Measurements from ENCODE around the gene ARV1. TPM values are rescaled to one million over a fixed set of nuclear protein-coding genes. Genes with fewer than 3 reads are reported as not detected.

The ARV1 gene
- total RNA-seq, 2 experiments from 2014 or later, result 15.2 to 15.3 TPM

- ChIA-PET POLR2A (interaction anchor here (1.8 kb wide), 1 partner anchor 11 kb away, joined by 5 read pairs; no protein-coding TSS in a partner anchor), CTCF (interaction anchor here (1.3 to 2.4 kb wide), 3 partner anchors 14 to 53 kb away, joined by 3 to 6 read pairs (median 4); no protein-coding TSS in a partner anchor)
- H3K36me3 Mint-ChIP-seq (ENCODE audit: low read depth), result peaks cover 10% of the 10 kb centered on the region
- H3K27ac Mint-ChIP-seq, result peak overlapping the region; percentile 30
- ATAC-seq (peak; percentile 53), DNase-seq (peak; percentile 58)
- peaks cover 32% of the 10 kb centered on the region for H3K4me1 Mint-ChIP-seq (ENCODE audit: low read depth)
- peaks cover 2% of the 10 kb centered on the region for H3K27me3 Mint-ChIP-seq
- H3K9me3 Mint-ChIP-seq, result no peaks in the 10 kb centered on the region
- H3K4me3 Mint-ChIP-seq, result peak overlapping the region; percentile 79
- TF ChIP-seq, protein P1, sequence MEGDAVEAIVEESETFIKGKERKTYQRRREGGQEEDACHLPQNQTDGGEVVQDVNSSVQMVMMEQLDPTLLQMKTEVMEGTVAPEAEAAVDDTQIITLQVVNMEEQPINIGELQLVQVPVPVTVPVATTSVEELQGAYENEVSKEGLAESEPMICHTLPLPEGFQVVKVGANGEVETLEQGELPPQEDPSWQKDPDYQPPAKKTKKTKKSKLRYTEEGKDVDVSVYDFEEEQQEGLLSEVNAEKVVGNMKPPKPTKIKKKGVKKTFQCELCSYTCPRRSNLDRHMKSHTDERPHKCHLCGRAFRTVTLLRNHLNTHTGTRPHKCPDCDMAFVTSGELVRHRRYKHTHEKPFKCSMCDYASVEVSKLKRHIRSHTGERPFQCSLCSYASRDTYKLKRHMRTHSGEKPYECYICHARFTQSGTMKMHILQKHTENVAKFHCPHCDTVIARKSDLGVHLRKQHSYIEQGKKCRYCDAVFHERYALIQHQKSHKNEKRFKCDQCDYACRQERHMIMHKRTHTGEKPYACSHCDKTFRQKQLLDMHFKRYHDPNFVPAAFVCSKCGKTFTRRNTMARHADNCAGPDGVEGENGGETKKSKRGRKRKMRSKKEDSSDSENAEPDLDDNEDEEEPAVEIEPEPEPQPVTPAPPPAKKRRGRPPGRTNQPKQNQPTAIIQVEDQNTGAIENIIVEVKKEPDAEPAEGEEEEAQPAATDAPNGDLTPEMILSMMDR (IDR thresholded peaks at IDR 0.05), result no peak
- intact Hi-C loops (cut with micrococcal nuclease), result loop anchor here (10.0 kb wide), 1 partner anchor 175 kb away; no protein-coding TSS in a partner anchor
These were observed 60.5 kb downstream of the ARV1 start for GRCh38 chr1:231039161-231040018.

- H3K4me3 Mint-ChIP-seq, result peak within 1 kb of the TSS; percentile 79
- DNase-seq (peak; percentile 73), ATAC-seq (peak; percentile 79)
- TF ChIP-seq, protein P1 (IDR thresholded peaks at IDR 0.05), result no peak
- POLR2A ChIA-PET, result interaction anchor here (1.0 to 1.1 kb wide), 2 partner anchors 10 to 46 kb away, joined by 3 read pairs; no protein-coding TSS in a partner anchor
- H3K27ac Mint-ChIP-seq, result peak within 1 kb of the TSS; percentile 57
- peaks cover 2% of the 10 kb centered on the region for H3K27me3 Mint-ChIP-seq
- H3K36me3 Mint-ChIP-seq (ENCODE audit: low read depth), result peaks cover 10% of the 10 kb centered on the region
- H3K4me1 Mint-ChIP-seq (ENCODE audit: low read depth), result peaks cover 34% of the 10 kb centered on the region
- peaks cover 3% of the 10 kb centered on the region for H3K9me3 Mint-ChIP-seq
- intact Hi-C loops (cut with micrococcal nuclease), result no loop called here
- CTCF ChIA-PET, result interaction anchor here (1.3 to 2.4 kb wide), 3 partner anchors 13 to 171 kb away, joined by 4 to 6 read pairs (median 6); no protein-coding TSS in a partner anchor
These were observed 61.3 kb downstream of the ARV1 start, which contains the start of gene FAM89A for GRCh38 chr1:231040019-231040799. FAM89A (minus strand) TSS chr1:231040254; CDS start chr1:231040211, 43 bp downstream.

DNA sequence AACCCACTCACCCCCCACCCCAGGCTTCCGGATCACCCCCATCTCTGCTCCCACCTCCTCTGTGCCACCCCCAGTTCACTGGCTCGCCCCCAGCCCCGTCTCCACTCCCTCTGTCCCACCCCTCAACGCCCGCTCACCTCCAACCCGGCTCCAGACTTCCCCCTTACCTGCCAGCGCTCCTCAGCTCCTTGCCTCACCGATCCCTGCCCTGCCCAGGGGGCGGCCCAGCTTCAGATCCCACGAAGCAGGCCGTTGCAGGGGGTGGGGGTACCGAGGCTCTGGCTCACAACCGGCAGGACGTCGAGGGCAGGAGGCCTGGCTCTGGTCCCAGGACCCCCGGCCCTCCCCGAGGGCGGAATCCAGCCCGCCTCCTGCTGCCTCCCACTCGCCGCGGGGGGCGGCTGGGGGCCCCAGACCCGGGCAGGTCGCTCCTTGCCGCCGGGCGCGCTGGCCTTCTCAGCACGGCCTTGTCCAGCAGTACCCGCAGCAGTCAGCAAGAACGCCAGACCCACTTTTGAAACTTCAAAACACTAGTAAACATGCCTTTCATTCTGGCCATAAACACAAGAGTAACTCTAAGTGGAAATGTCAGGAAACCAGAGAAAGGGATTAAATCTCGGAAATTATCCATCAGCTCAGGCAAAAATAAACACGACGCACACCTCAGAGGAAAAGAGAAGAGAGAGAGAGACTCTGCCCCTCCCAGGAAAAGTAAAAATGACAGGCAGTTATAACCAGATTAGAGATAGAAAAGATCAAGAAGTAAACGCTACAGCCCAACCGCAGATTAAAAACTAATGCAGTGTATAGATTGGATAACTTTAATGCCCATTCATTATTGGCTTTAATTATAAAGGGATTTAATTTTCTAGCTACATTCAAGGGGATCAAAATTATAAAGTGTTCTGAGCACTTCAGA is 62.2 kb downstream of the ARV1 start:
- H3K4me1 Mint-ChIP-seq (ENCODE audit: low read depth), result peaks cover 37% of the 10 kb centered on the region
- peaks cover 10% of the 10 kb centered on the region for H3K36me3 Mint-ChIP-seq (ENCODE audit: low read depth)
- TF ChIP-seq, protein P1 (IDR thresholded peaks at IDR 0.05), result no peak
- peak overlapping the region; percentile 71 for H3K4me3 Mint-ChIP-seq
- no peak overlapping the region for H3K27ac Mint-ChIP-seq
- ATAC-seq, result no peak
- ChIA-PET POLR2A (interaction anchor here (1.0 to 1.1 kb wide), 2 partner anchors 11 to 47 kb away, joined by 3 read pairs; no protein-coding TSS in a partner anchor), CTCF (interaction anchor here (1.3 to 2.4 kb wide), 3 partner anchors 12 to 170 kb away, joined by 4 to 6 read pairs (median 6); no protein-coding TSS in a partner anchor)
- DNase-seq, result no peak
- H3K9me3 Mint-ChIP-seq, result peaks cover 3% of the 10 kb centered on the region
- intact Hi-C loops (cut with micrococcal nuclease), result no loop called here
- H3K27me3 Mint-ChIP-seq, result peaks cover 4% of the 10 kb centered on the region

- peaks cover 3% of the 10 kb centered on the region for H3K9me3 Mint-ChIP-seq
- ChIA-PET POLR2A (no interaction called here), CTCF (interaction anchor here (1.4 to 2.4 kb wide), 2 partner anchors 51 to 169 kb away, joined by 6 read pairs; no protein-coding TSS in a partner anchor)
- intact Hi-C loops (cut with micrococcal nuclease), result no loop called here
- peaks cover 30% of the 10 kb centered on the region for H3K4me1 Mint-ChIP-seq (ENCODE audit: low read depth)
- H3K36me3 Mint-ChIP-seq (ENCODE audit: low read depth), result peaks cover 10% of the 10 kb centered on the region
- H3K4me3 Mint-ChIP-seq, result peak overlapping the region; percentile 59
- no peak overlapping the region for H3K27ac Mint-ChIP-seq
- ATAC-seq (no peak), DNase-seq (peak; percentile 13)
- H3K27me3 Mint-ChIP-seq, result peaks cover 4% of the 10 kb centered on the region
- TF ChIP-seq, protein P1 (IDR thresholded peaks at IDR 0.05), result no peak
These were observed 62.9 kb downstream of the ARV1 start for GRCh38 chr1:231041719-231042261.

Measured in activated CD8-positive, alpha-beta T cell treated with anti-CD3 and anti-CD28 coated beads for 36 hours (primary cell).